ENCODE measurements around the gene APOL6. TPM values are rescaled to one million over a fixed set of nuclear protein-coding genes. Genes with fewer than 3 reads are reported as not detected.

Gene APOL6
- total and polyA plus RNA-seq, 8 donors = 2.0 to 12.6 (median 3.7) TPM

DNA sequence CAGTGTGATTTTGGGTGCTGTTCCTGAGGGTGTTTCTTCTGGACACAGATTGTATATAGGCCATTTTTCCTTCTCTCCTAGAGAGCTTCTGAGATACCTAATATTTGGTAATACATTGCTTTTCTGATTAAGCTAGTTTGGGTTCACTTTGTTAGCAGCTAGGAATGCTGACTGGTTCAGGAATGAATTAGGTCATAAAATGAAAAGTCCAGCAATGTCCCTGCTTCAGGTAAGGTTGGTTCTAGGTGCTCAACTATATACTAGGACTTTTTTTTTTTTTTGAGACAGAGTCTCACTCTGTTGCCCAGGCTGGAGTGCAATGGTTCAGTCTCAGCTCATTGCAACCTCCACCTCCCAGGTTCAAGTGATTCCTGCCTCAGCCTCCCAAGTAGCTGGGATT, 36.5 kb downstream of the APOL6 start:
- Histone ChIP-seq H3K4me3 (no peak overlapping the region), H3K36me3 (no peaks in the 10 kb centered on the region)
- TF ChIP-seq CTCF (IDR thresholded peaks at IDR 0.05) = no peak

GRCh38 chr22:35685731-35686130, 37.5 kb downstream of the APOL6 start:
- TF ChIP-seq CTCF (IDR thresholded peaks at IDR 0.05) = no peak
- no peaks in the 10 kb centered on the region for H3K36me3 ChIP-seq
- no peaks in the 10 kb centered on the region for H3K4me1 ChIP-seq
- intact Hi-C loops (cut with DNase I) = no loop called here
- FAIRE-seq (no peak), ATAC-seq (no peak), DNase-seq (no peak)
- no peak overlapping the region for H3K4me3 ChIP-seq
- H3K27ac ChIP-seq = no peak overlapping the region
- no peaks in the 10 kb centered on the region for H3K27me3 ChIP-seq
- no peaks in the 10 kb centered on the region for H3K9me3 ChIP-seq
- 84 to 88% methylated on average over 11 of the region's 11 CpGs for WGBS, 2 donors

More for the DNA sequence above, 36.5 kb downstream of the APOL6 start:
- Histone ChIP-seq H3K9me3 (no peaks in the 10 kb centered on the region), H3K27me3 (no peaks in the 10 kb centered on the region), H3K4me1 (no peaks in the 10 kb centered on the region), H3K27ac (no peak overlapping the region)
- FAIRE-seq (no peak), ATAC-seq (no peak), DNase-seq (no peak)
- intact Hi-C loops (cut with DNase I) = no loop called here

DNA sequence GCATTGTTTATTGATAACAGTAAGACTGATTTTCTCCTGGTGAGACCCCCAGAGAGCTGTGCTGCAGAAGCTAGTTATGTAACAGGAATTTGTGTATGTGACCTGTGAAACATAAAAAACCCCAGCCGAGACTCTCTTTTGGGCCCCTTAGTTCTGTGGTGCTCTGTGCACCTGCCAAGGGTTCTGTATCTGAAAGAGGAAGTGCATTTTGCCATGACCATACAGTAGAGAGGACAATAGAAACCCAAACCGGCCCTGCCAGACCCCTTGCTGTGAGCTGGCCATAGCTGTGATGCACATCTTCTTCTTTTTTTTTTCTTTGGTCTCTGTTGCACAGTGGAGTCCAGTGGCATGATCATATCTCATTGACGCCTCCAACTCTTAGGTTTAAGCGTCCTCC, 38.1 kb downstream of the APOL6 start:
- intact Hi-C loops (cut with DNase I) = no loop called here
- whole genome bisulfite sequencing, 2 donors = 85 to 89% methylated on average over 4 of the region's 4 CpGs
- no peak for FAIRE-seq

GRCh38 chr22:35687461-35687860, 39.2 kb downstream of the APOL6 start:
- H3K27ac ChIP-seq = no peak overlapping the region
- no peaks in the 10 kb centered on the region for H3K9me3 ChIP-seq
- no peak for ATAC-seq
- H3K4me3 ChIP-seq = no peak overlapping the region
- FAIRE-seq = no peak
- H3K4me1 ChIP-seq = no peaks in the 10 kb centered on the region
- intact Hi-C loops (cut with DNase I) = no loop called here
- no peaks in the 10 kb centered on the region for H3K27me3 ChIP-seq
- TF ChIP-seq CTCF (IDR thresholded peaks at IDR 0.05) = no peak
- 78 to 85% methylated on average over 6 of the region's 6 CpGs for WGBS, 2 donors
- no peak for DNase-seq
- H3K36me3 ChIP-seq = no peaks in the 10 kb centered on the region

More for the DNA sequence above, 38.1 kb downstream of the APOL6 start:
- Histone ChIP-seq H3K9me3 (no peaks in the 10 kb centered on the region), H3K36me3 (no peaks in the 10 kb centered on the region), H3K4me3 (no peak overlapping the region), H3K27ac (no peak overlapping the region), H3K27me3 (no peaks in the 10 kb centered on the region), H3K4me1 (no peaks in the 10 kb centered on the region)
- no peak for TF ChIP-seq CTCF (IDR thresholded peaks at IDR 0.05)
- no peak for DNase-seq
- no peak for ATAC-seq

DNA sequence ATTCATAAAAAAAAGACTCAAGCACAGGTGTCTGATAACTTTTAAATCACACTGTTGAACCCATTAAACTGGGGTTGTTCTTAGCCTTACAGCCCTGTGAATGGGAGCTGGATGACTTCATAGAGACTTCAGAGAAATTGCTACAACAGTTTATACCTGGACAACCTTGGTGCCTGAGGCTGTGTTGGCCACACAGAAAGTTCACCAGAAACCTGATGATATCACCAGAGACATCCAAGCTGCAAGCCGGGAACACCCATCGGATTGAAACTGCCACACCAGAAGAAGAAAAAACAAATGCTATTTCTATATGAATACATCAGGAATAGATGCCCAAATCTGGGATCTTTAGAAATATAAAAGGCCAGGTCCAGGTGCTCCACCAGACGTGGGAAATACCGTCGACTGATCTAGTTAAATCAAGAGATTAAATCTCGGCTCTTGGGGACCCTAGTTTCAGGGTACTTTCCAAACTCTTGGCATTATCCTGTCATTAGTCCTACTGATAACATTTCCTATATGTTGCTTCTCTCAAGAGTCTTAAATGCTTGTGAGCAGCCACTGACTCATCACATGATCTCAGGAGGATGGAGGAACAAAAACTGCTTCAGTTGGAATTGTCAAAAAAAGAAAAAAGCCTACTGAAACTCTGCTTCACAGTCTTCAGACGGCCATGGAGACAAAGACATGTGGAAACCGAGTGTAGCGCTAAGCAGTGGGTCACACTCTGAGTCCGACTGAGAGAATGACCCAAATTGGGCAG, 40.8 kb downstream of the APOL6 start:
- H3K4me1 ChIP-seq = no peaks in the 10 kb centered on the region
- H3K27ac ChIP-seq = no peak overlapping the region
- no peaks in the 10 kb centered on the region for H3K36me3 ChIP-seq
- WGBS, 2 donors = 75 to 78% methylated on average over 10 of the region's 10 CpGs
- no peak overlapping the region for H3K4me3 ChIP-seq
- H3K27me3 ChIP-seq = no peaks in the 10 kb centered on the region
- DNase-seq = no peak
- ATAC-seq = no peak
- FAIRE-seq = no peak
- intact Hi-C loops (cut with DNase I) = no loop called here
- no peaks in the 10 kb centered on the region for H3K9me3 ChIP-seq
- no peak for TF ChIP-seq CTCF (IDR thresholded peaks at IDR 0.05)

All from pancreas (tissue), 10 donors.